Measurements from ENCODE around the gene ZC3H4.
"Not testable (repeated sequence)": the region's sequence is repeated elsewhere in the genome, so short reads cannot be mapped to it uniquely, and the experiment has no call there.

ZC3H4 gene

GRCh38 chr19:47107202-47107952 is 6.2 kb downstream of the ZC3H4 start:
- no CpG with 5 or more reads among the region's 9 CpGs for WGBS (ENCODE audit: insufficient coverage, insufficient read length)
- Histone ChIP-seq H3K27me3 (ENCODE audit: control insufficient read depth, insufficient read depth, low read length) (no peaks in the 10 kb centered on the region), H3K9me3 (ENCODE audit: control insufficient read depth, insufficient read depth, low read length) (no peaks in the 10 kb centered on the region), H3K4me1 (ENCODE audit: control insufficient read depth, insufficient read depth, low read length) (no peaks in the 10 kb centered on the region), H3K27ac (ENCODE audit: low read length) (no peak overlapping the region), H3K4me3 (ENCODE audit: low read length) (no peak overlapping the region), H3K36me3 (ENCODE audit: control insufficient read depth, insufficient read depth, low read length) (no peaks in the 10 kb centered on the region)
- DNase-seq (ENCODE audit: low read depth, low spot score), result no peak

GRCh38 chr19:47106821-47107201 is 6.8 kb downstream of the ZC3H4 start:
- no peaks in the 10 kb centered on the region for H3K9me3 ChIP-seq (ENCODE audit: control insufficient read depth, insufficient read depth, low read length)
- H3K27ac ChIP-seq (ENCODE audit: low read length), result no peak overlapping the region
- H3K4me3 ChIP-seq (ENCODE audit: low read length), result no peak overlapping the region
- H3K36me3 ChIP-seq (ENCODE audit: control insufficient read depth, insufficient read depth, low read length), result no peaks in the 10 kb centered on the region
- DNase-seq (ENCODE audit: low read depth, low spot score), result no peak
- no peaks in the 10 kb centered on the region for H3K4me1 ChIP-seq (ENCODE audit: control insufficient read depth, insufficient read depth, low read length)
- no peaks in the 10 kb centered on the region for H3K27me3 ChIP-seq (ENCODE audit: control insufficient read depth, insufficient read depth, low read length)
- WGBS (ENCODE audit: insufficient coverage, insufficient read length), result no CpG with 5 or more reads among the region's 2 CpGs

- no CpG with 5 or more reads among the region's 2 CpGs for WGBS (ENCODE audit: insufficient coverage, insufficient read length)
- no peak overlapping the region for H3K27ac ChIP-seq (ENCODE audit: low read length)
- H3K9me3 ChIP-seq (ENCODE audit: control insufficient read depth, insufficient read depth, low read length), result no peaks in the 10 kb centered on the region
- DNase-seq (ENCODE audit: low read depth, low spot score), result no peak
- H3K4me1 ChIP-seq (ENCODE audit: control insufficient read depth, insufficient read depth, low read length), result no peaks in the 10 kb centered on the region
- no peak overlapping the region for H3K4me3 ChIP-seq (ENCODE audit: low read length)
- no peaks in the 10 kb centered on the region for H3K27me3 ChIP-seq (ENCODE audit: control insufficient read depth, insufficient read depth, low read length)
- H3K36me3 ChIP-seq (ENCODE audit: control insufficient read depth, insufficient read depth, low read length), result no peaks in the 10 kb centered on the region
Observed at GRCh38 chr19:47105874-47106273, 7.7 kb downstream of the ZC3H4 start.

GRCh38 chr19:47104680-47105079 is 8.9 kb downstream of the ZC3H4 start:
- DNase-seq (ENCODE audit: low read depth, low spot score), result no peak
- no peak overlapping the region for H3K27ac ChIP-seq (ENCODE audit: low read length)
- H3K4me1 ChIP-seq (ENCODE audit: control insufficient read depth, insufficient read depth, low read length), result no peaks in the 10 kb centered on the region
- H3K9me3 ChIP-seq (ENCODE audit: control insufficient read depth, insufficient read depth, low read length), result no peaks in the 10 kb centered on the region
- no CpG with 5 or more reads among the region's 9 CpGs for whole genome bisulfite sequencing (ENCODE audit: insufficient coverage, insufficient read length)
- H3K36me3 ChIP-seq (ENCODE audit: control insufficient read depth, insufficient read depth, low read length), result no peaks in the 10 kb centered on the region
- H3K27me3 ChIP-seq (ENCODE audit: control insufficient read depth, insufficient read depth, low read length), result no peaks in the 10 kb centered on the region
- H3K4me3 ChIP-seq (ENCODE audit: low read length), result no peak overlapping the region

GRCh38 chr19:47102346-47103060 is 11.1 kb downstream of the ZC3H4 start:
- H3K36me3 ChIP-seq (ENCODE audit: control insufficient read depth, insufficient read depth, low read length), result no peaks in the 10 kb centered on the region
- DNase-seq (ENCODE audit: low read depth, low spot score), result no peak
- H3K4me1 ChIP-seq (ENCODE audit: control insufficient read depth, insufficient read depth, low read length), result no peaks in the 10 kb centered on the region
- H3K27me3 ChIP-seq (ENCODE audit: control insufficient read depth, insufficient read depth, low read length), result no peaks in the 10 kb centered on the region
- WGBS (ENCODE audit: insufficient coverage, insufficient read length), result no CpG with 5 or more reads among the region's 9 CpGs
- H3K27ac ChIP-seq (ENCODE audit: low read length), result no peak overlapping the region
- H3K4me3 ChIP-seq (ENCODE audit: low read length), result no peak overlapping the region
- H3K9me3 ChIP-seq (ENCODE audit: control insufficient read depth, insufficient read depth, low read length), result no peaks in the 10 kb centered on the region

GRCh38 chr19:47101116-47101515 is 12.5 kb downstream of the ZC3H4 start:
- WGBS (ENCODE audit: insufficient coverage, insufficient read length), result no CpG with 5 or more reads among the region's 4 CpGs
- not testable (repeated sequence) for H3K9me3 ChIP-seq (ENCODE audit: control insufficient read depth, insufficient read depth, low read length); DNase-seq (ENCODE audit: low read depth, low spot score); H3K27ac ChIP-seq (ENCODE audit: low read length); H3K36me3 ChIP-seq (ENCODE audit: control insufficient read depth, insufficient read depth, low read length); H3K27me3 ChIP-seq (ENCODE audit: control insufficient read depth, insufficient read depth, low read length); H3K4me3 ChIP-seq (ENCODE audit: low read length); H3K4me1 ChIP-seq (ENCODE audit: control insufficient read depth, insufficient read depth, low read length)

GRCh38 chr19:47100290-47100689 is 13.3 kb downstream of the ZC3H4 start:
- Histone ChIP-seq H3K4me1 (ENCODE audit: control insufficient read depth, insufficient read depth, low read length) (no peaks in the 10 kb centered on the region), H3K36me3 (ENCODE audit: control insufficient read depth, insufficient read depth, low read length) (no peaks in the 10 kb centered on the region), H3K4me3 (ENCODE audit: low read length) (no peak overlapping the region), H3K27ac (ENCODE audit: low read length) (no peak overlapping the region), H3K9me3 (ENCODE audit: control insufficient read depth, insufficient read depth, low read length) (no peaks in the 10 kb centered on the region), H3K27me3 (ENCODE audit: control insufficient read depth, insufficient read depth, low read length) (no peaks in the 10 kb centered on the region)
- no CpG with 5 or more reads among the region's 5 CpGs for WGBS (ENCODE audit: insufficient coverage, insufficient read length)
- DNase-seq (ENCODE audit: low read depth, low spot score), result no peak

GRCh38 chr19:47099576-47100050 is 14.0 kb downstream of the ZC3H4 start:
- Histone ChIP-seq H3K4me3 (ENCODE audit: low read length) (no peak overlapping the region), H3K9me3 (ENCODE audit: control insufficient read depth, insufficient read depth, low read length) (no peaks in the 10 kb centered on the region), H3K27ac (ENCODE audit: low read length) (no peak overlapping the region), H3K4me1 (ENCODE audit: control insufficient read depth, insufficient read depth, low read length) (no peaks in the 10 kb centered on the region), H3K27me3 (ENCODE audit: control insufficient read depth, insufficient read depth, low read length) (no peaks in the 10 kb centered on the region), H3K36me3 (ENCODE audit: control insufficient read depth, insufficient read depth, low read length) (no peaks in the 10 kb centered on the region)
- WGBS (ENCODE audit: insufficient coverage, insufficient read length), result no CpG with 5 or more reads among the region's 6 CpGs
- DNase-seq (ENCODE audit: low read depth, low spot score), result no peak

GRCh38 chr19:47098608-47099007 is 15.0 kb downstream of the ZC3H4 start:
- Histone ChIP-seq H3K36me3 (ENCODE audit: control insufficient read depth, insufficient read depth, low read length) (peaks cover 7% of the 10 kb centered on the region), H3K4me3 (ENCODE audit: low read length) (no peak overlapping the region), H3K27me3 (ENCODE audit: control insufficient read depth, insufficient read depth, low read length) (no peaks in the 10 kb centered on the region), H3K27ac (ENCODE audit: low read length) (no peak overlapping the region), H3K9me3 (ENCODE audit: control insufficient read depth, insufficient read depth, low read length) (no peaks in the 10 kb centered on the region), H3K4me1 (ENCODE audit: control insufficient read depth, insufficient read depth, low read length) (no peaks in the 10 kb centered on the region)
- DNase-seq (ENCODE audit: low read depth, low spot score), result no peak
- no CpG with 5 or more reads among the region's 6 CpGs for WGBS (ENCODE audit: insufficient coverage, insufficient read length)

GRCh38 chr19:47097396-47098201 is 16.0 kb downstream of the ZC3H4 start:
- no peak overlapping the region for H3K27ac ChIP-seq (ENCODE audit: low read length)
- no peaks in the 10 kb centered on the region for H3K4me1 ChIP-seq (ENCODE audit: control insufficient read depth, insufficient read depth, low read length)

More at GRCh38 chr19:47097396-47098201, 16.0 kb downstream of the ZC3H4 start:
- no peak for DNase-seq (ENCODE audit: low read depth, low spot score)
- Histone ChIP-seq H3K27me3 (ENCODE audit: control insufficient read depth, insufficient read depth, low read length) (no peaks in the 10 kb centered on the region), H3K4me3 (ENCODE audit: low read length) (no peak overlapping the region), H3K9me3 (ENCODE audit: control insufficient read depth, insufficient read depth, low read length) (no peaks in the 10 kb centered on the region), H3K36me3 (ENCODE audit: control insufficient read depth, insufficient read depth, low read length) (peaks cover 7% of the 10 kb centered on the region)
- no CpG with 5 or more reads among the region's 31 CpGs for WGBS (ENCODE audit: insufficient coverage, insufficient read length)
